K562 (cell line): ENCODE results near the gene ACTR5. TPM values are rescaled to one million over a fixed set of nuclear protein-coding genes. Genes with fewer than 3 reads are reported as not detected.

Experiments used
- ATAC-seq: fragments of 200-7000 bp; cut with Tn5 transposase; 3 replicates; pipeline ENCODE4 v1.9.1; 2020; ENCODE audit warnings: moderate library complexity
- BruUV-seq: library from RNA; stranded (reverse); fragments of 400-500 nt; replicated peaks from 2 replicates; lab custom pipeline; 2021; lab: Mats Ljungman, UMichigan
- CTCF ChIA-PET: fragments of 300-600 bp; formaldehyde crosslinking; extraction: SDS; loops from one replicate; lab custom pipeline; 2021; ENCODE audit warnings: low intra/inter-chr PET ratio; lab: Yijun Ruan, JAX
- POLR2A ChIA-PET: fragments of 300-600, 350-650 bp; sonication (Branson Sonifier 250); formaldehyde crosslinking; extraction: SDS; loops from one replicate; lab custom pipeline; 2021; ENCODE audit warnings: antibody characterized with exemption, inconsistent platforms; lab: Yijun Ruan, JAX
- DNase-seq, 4 experiments: peaks; one replicate each; pipeline versions ENCODE4 v3.0.0 to v3.0.0-alpha.2; 2011 to 2018; ENCODE audit warnings: low spot score in 3 of 4, mixed read lengths in 3 of 4; ENCODE audit errors: extremely low read depth in 1 of 4
- FAIRE-seq: peaks from 2 replicates; lab custom pipeline; 2011; peaks lifted over from hg19 to GRCh38; lab: Jason Lieb, UNC
- H2AFZ ChIP-seq: 2 replicates; pipeline ENCODE4 v1.6.0; 2011; ENCODE audit warnings: low read depth, low read length, control low read depth, inconsistent platforms
- H3K27ac ChIP-seq: fragments of 200-600 bp; 3 replicates; pipeline ENCODE4 v1.8.0; 2011; ENCODE audit warnings: low read depth, mild to moderate bottlenecking, control low read depth, inconsistent platforms, low read length, moderate library complexity, mixed read lengths; ENCODE audit errors: extremely low read depth
- H3K27me3 ChIP-seq, 2 experiments: fragments of 300-600 bp in 1 of 2; 2 replicates in 1 of 2; 3 replicates in 1 of 2; pipeline versions ENCODE4 v1.6.0 to v1.8.0; 2011; ENCODE audit warnings: inconsistent platforms in 2 of 2, low read length in 2 of 2, mild to moderate bottlenecking in 1 of 2, mixed read lengths in 1 of 2, moderate library complexity in 1 of 2; ENCODE audit not compliant: control insufficient read depth in 2 of 2, insufficient read depth in 2 of 2
- H3K36me3 ChIP-seq: fragments of 300-600 bp; 3 replicates; pipeline ENCODE4 v1.8.0; 2011; ENCODE audit warnings: mild to moderate bottlenecking, low read length, inconsistent platforms; ENCODE audit not compliant: control insufficient read depth, insufficient read depth
- H3K4me1 ChIP-seq, 2 experiments: fragments of 200-600 bp in 1 of 2; replicated peaks in 1 of 2; 2 replicates in 1 of 2; 3 replicates in 1 of 2; pipeline versions ENCODE4 v1.5.1 to v1.8.0; 2011; ENCODE audit warnings: inconsistent platforms in 2 of 2, low read length in 2 of 2, mild to moderate bottlenecking in 1 of 2, mixed read lengths in 1 of 2, moderate library complexity in 1 of 2; ENCODE audit not compliant: control insufficient read depth in 2 of 2, insufficient read depth in 2 of 2
- H3K4me2 ChIP-seq: 2 replicates; pipeline ENCODE4 v1.6.1; 2011; ENCODE audit warnings: low read length, control low read depth, inconsistent platforms, mixed read lengths; ENCODE audit not compliant: insufficient read depth
- H3K4me3 ChIP-seq: fragments of 200-600 bp; sonication (generic), shearing (Covaris generic); 2 replicates; pipeline ENCODE4 v1.5.1; 2016; ENCODE audit warnings: control low read depth, inconsistent platforms
- H3K79me2 ChIP-seq: fragments of 200-600 bp; 3 replicates; pipeline ENCODE4 v1.8.0; 2011; ENCODE audit warnings: low read length, inconsistent platforms; ENCODE audit not compliant: control insufficient read depth, insufficient read depth
- H3K9ac ChIP-seq, 2 experiments: 2 replicates each; pipeline versions ENCODE4 v1.6.0 to v1.6.1; 2011; ENCODE audit warnings: low read depth in 2 of 2, low read length in 2 of 2, control low read depth in 1 of 2, inconsistent platforms in 1 of 2, mild to moderate bottlenecking in 1 of 2, mixed read lengths in 1 of 2; ENCODE audit not compliant: insufficient read depth in 1 of 2
- H3K9me1 ChIP-seq: one replicate; pipeline ENCODE4 v1.6.0; 2011; ENCODE audit warnings: inconsistent platforms, mild to moderate bottlenecking, low read length, moderate library complexity; ENCODE audit not compliant: control insufficient read depth, insufficient read depth
- H3K9me3 ChIP-seq: replicated peaks from 2 replicates; pipeline ENCODE4 v1.5.1; 2011; ENCODE audit warnings: low read depth, low read length, inconsistent platforms; ENCODE audit not compliant: control insufficient read depth, insufficient read depth
- H4K20me1 ChIP-seq: replicated peaks from 2 replicates; pipeline ENCODE4 v1.6.1; 2011; ENCODE audit warnings: low read length, inconsistent platforms, mixed read lengths; ENCODE audit not compliant: control insufficient read depth, insufficient read depth
- CCNT2 ChIP-seq: IDR thresholded peaks from 2 replicates; pipeline ENCODE4 v1.6.1; 2011; ENCODE audit warnings: borderline replicate concordance, low read depth, mild to moderate bottlenecking, moderate library complexity, mixed read lengths, low read length; ENCODE audit not compliant: insufficient read length; ENCODE audit errors: extremely low read depth
- CHCHD3 ChIP-seq: fragments of 250-450 bp; sonication (Bioruptor Pico); IDR thresholded peaks from 2 replicates; pipeline ENCODE4 v2.1.2; 2022; ENCODE audit warnings: mild to moderate bottlenecking
- ELF4 ChIP-seq: fragments of 450-650 bp; formaldehyde crosslinking; IDR thresholded peaks from 2 replicates; pipeline ENCODE4 v1.4.0; 2022; ENCODE audit warnings: missing genetic modification characterization
- FOXM1 ChIP-seq, 2 experiments: fragments of 450-650 bp in 1 of 2; sonication (generic) in 1 of 2; formaldehyde crosslinking in 1 of 2; IDR thresholded peaks; 2 replicates each; pipeline versions ENCODE4 v1.6.1 to v1.9.0; 2017 to 2022; ENCODE audit warnings: low read depth in 2 of 2, mild to moderate bottlenecking in 2 of 2, missing genetic modification reagents in 1 of 2, moderate library complexity in 1 of 2
- HINFP ChIP-seq: fragments of 450-650 bp; conservative IDR thresholded peaks from 2 replicates; pipeline ENCODE4 v1.6.1; 2016; ENCODE audit warnings: missing genetic modification characterization, low read depth, mild to moderate bottlenecking, control low read depth, missing compliant biosample characterization
- RBFOX2 ChIP-seq: fragments of 200-400 bp; formaldehyde crosslinking; IDR thresholded peaks from 2 replicates; pipeline ENCODE4 v1.6.1; 2017; ENCODE audit warnings: low read depth, mild to moderate bottlenecking, low read length, moderate library complexity
- ZBTB12 ChIP-seq: fragments of 250-450 bp; sonication (Bioruptor Pico); IDR thresholded peaks from 2 replicates; pipeline ENCODE4 v1.4.0; 2020
- ZNF76 ChIP-seq: fragments of 250-450 bp; sonication (Bioruptor Pico); IDR thresholded peaks from 2 replicates; pipeline ENCODE4 v1.4.0; 2020; ENCODE audit warnings: mild to moderate bottlenecking, moderate library complexity, borderline replicate concordance
- WGBS: fragments of 100-300 bp; shearing (Covaris generic); methylation state at CpG from one replicate; pipeline ENCODE4 v1.1.6; 2016; ENCODE audit warnings: low coverage, mixed read lengths; ENCODE audit not compliant: insufficient coverage; ENCODE audit errors: missing lambda C conversion rate; 5-methylcytosine and 5-hydroxymethylcytosine counted together
- in situ Hi-C: fragments of 300-500 bp; cut with MboI; formaldehyde crosslinking; loops from 4 replicates; pipeline ENCODE4 v1.15.0; 2018; ENCODE audit warnings: inconsistent platforms, mixed read lengths
- intact Hi-C: fragments of 100-400 bp; cut with micrococcal nuclease; formaldehyde crosslinking; loops from 2 replicates; pipeline ENCODE4 v1.14.2; 2022
- polyA plus RNA-seq, 8 experiments: library from polyadenylated mRNA; depleted of rRNA in 4 of 8; stranded (reverse) in 5 of 8; unstranded in 3 of 8; fragments of >200 nt; fragmentation: Nextera tagmentation in 2 of 8; fragmentation: Illumina TruSeq in 1 of 8; extraction: Ambion mirVana in 2 of 8; extraction: Trizol in 1 of 8; gene quantifications; 2 replicates each; pipeline versions ENCODE4 v1.2.1 to v1.2.3, GENCODE V29; 2011 to 2014; ENCODE audit warnings: inconsistent platforms in 1 of 8, missing spikeins in 1 of 8
- total RNA-seq, 7 experiments: library from RNA; depleted of rRNA in 6 of 7; stranded (reverse); fragments of >200 nt in 6 of 7; fragmentation: Illumina TruSeq in 2 of 7; extraction: Trizol in 2 of 7; gene quantifications; 2 replicates each; pipeline versions ENCODE4 v1.2.1 to v1.2.3, GENCODE V29; 2011 to 2021; ENCODE audit warnings: low replicate concordance in 1 of 7
- TF ChIP-seq, protein P1 (sequence below): fragments of 450-650 bp; IDR thresholded peaks from 2 replicates; pipeline ENCODE4 v1.6.1; 2018; ENCODE audit warnings: mild to moderate bottlenecking, low read depth; ENCODE audit not compliant: partially characterized antibody
- TF ChIP-seq, protein P2 (sequence below): sonication (generic); formaldehyde crosslinking; IDR thresholded peaks from 2 replicates; pipeline ENCODE4 v1.8.1; 2023; ENCODE audit warnings: missing genetic modification reagents, mild to moderate bottlenecking, borderline replicate concordance

Gene ACTR5
- total and polyA plus RNA-seq, 9 of the 15 experiments (the other 6 are each of a cell fraction or from before 2014, with no cell fraction given) = 0.93 to 18.8 (median 12.9) TPM

- in situ Hi-C loops = no loop called here
- Histone ChIP-seq H3K27ac (no peak overlapping the region), H2AFZ (no peak overlapping the region), H3K79me2 (no peaks in the 10 kb centered on the region), H4K20me1 (no peaks in the 10 kb centered on the region), H3K9me3 (no peaks in the 10 kb centered on the region), H3K4me3 (no peak overlapping the region), H3K27me3 (no peaks in the 10 kb centered on the region), H3K36me3 (no peaks in the 10 kb centered on the region), H3K9ac (no peak overlapping the region), H3K4me1 (peaks cover 0 to 4% of the 10 kb centered on the region in 2 experiments; a peak in 1 of 5 replicates), H3K4me2 (no peak overlapping the region), H3K9me1 (peaks cover under 1% of the 10 kb centered on the region)
- ChIA-PET POLR2A (interaction anchor here (0.6 to 1.3 kb wide), 3 partner anchors 8 to 128 kb away, joined by 3 to 5 read pairs (median 3); no protein-coding TSS in a partner anchor), CTCF (no interaction called here)
- no peak for ATAC-seq
- intact Hi-C loops = no loop called here
- DNase-seq = no peak
- 55% methylated on average over 4 of the region's 4 CpGs for WGBS
- BruUV-seq = no TSS peak
- no peak for FAIRE-seq
- no peak for TF ChIP-seq CCNT2
- TF ChIP-seq CHCHD3 (CRISPR knock-in tag) = no peak
- no peak for TF ChIP-seq ELF4 (CRISPR knock-in tag)
- no peak for TF ChIP-seq ZNF76 (CRISPR knock-in tag)
- TF ChIP-seq ZBTB12 = no peak
- no peak for TF ChIP-seq HINFP (tag)
- TF ChIP-seq, protein P1, sequence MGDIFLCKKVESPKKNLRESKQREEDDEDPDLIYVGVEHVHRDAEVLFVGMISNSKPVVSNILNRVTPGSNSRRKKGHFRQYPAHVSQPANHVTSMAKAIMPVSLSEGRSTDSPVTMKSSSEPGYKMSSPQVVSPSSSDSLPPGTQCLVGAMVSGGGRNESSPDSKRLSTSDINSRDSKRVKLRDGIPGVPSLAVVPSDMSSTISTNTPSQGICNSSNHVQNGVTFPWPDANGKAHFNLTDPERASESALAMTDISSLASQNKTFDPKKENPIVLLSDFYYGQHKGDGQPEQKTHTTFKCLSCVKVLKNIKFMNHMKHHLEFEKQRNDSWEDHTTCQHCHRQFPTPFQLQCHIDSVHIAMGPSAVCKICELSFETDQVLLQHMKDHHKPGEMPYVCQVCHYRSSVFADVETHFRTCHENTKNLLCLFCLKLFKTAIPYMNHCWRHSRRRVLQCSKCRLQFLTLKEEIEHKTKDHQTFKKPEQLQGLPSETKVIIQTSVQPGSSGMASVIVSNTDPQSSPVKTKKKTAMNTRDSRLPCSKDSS = no peak
- TF ChIP-seq FOXM1 (IDR thresholded peaks at IDR 0.05; ENCODE audit: low read depth) = no peak
- TF ChIP-seq FOXM1 (CRISPR knock-in tag; IDR thresholded peaks at IDR 0.05; ENCODE audit: low read depth) = no peak
- TF ChIP-seq RBFOX2 = no peak
- TF ChIP-seq, protein P2, sequence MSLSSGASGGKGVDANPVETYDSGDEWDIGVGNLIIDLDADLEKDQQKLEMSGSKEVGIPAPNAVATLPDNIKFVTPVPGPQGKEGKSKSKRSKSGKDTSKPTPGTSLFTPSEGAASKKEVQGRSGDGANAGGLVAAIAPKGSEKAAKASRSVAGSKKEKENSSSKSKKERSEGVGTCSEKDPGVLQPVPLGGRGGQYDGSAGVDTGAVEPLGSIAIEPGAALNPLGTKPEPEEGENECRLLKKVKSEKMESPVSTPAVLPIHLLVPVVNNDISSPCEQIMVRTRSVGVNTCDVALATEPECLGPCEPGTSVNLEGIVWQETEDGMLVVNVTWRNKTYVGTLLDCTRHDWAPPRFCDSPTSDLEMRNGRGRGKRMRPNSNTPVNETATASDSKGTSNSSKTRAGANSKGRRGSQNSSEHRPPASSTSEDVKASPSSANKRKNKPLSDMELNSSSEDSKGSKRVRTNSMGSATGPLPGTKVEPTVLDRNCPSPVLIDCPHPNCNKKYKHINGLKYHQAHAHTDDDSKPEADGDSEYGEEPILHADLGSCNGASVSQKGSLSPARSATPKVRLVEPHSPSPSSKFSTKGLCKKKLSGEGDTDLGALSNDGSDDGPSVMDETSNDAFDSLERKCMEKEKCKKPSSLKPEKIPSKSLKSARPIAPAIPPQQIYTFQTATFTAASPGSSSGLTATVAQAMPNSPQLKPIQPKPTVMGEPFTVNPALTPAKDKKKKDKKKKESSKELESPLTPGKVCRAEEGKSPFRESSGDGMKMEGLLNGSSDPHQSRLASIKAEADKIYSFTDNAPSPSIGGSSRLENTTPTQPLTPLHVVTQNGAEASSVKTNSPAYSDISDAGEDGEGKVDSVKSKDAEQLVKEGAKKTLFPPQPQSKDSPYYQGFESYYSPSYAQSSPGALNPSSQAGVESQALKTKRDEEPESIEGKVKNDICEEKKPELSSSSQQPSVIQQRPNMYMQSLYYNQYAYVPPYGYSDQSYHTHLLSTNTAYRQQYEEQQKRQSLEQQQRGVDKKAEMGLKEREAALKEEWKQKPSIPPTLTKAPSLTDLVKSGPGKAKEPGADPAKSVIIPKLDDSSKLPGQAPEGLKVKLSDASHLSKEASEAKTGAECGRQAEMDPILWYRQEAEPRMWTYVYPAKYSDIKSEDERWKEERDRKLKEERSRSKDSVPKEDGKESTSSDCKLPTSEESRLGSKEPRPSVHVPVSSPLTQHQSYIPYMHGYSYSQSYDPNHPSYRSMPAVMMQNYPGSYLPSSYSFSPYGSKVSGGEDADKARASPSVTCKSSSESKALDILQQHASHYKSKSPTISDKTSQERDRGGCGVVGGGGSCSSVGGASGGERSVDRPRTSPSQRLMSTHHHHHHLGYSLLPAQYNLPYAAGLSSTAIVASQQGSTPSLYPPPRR = no peak
Measured at GRCh38 chr20:38812709-38813573, 64.7 kb downstream of the ACTR5 start.
